Measurements from ENCODE around the gene RAB8B.

RAB8B gene

GRCh38 chr15:63306492-63307073 lies 117.2 kb downstream of the RAB8B start:
- DNase-seq (ENCODE audit: insufficient read length) = no peak
- no peak for TF ChIP-seq TAF1 (IDR thresholded peaks at IDR 0.05; ENCODE audit: borderline replicate concordance, low read depth, low read length)
- TF ChIP-seq POLR2AphosphoS5 (IDR thresholded peaks at IDR 0.05; ENCODE audit: low read depth, low read length) = no peak
- TF ChIP-seq POLR2A (IDR thresholded peaks at IDR 0.05; ENCODE audit: low read depth, low read length) = no peak
- FAIRE-seq = no peak

- DNase-seq (ENCODE audit: insufficient read length) (no peak), FAIRE-seq (no peak)
- TF ChIP-seq TAF1 (IDR thresholded peaks at IDR 0.05; ENCODE audit: borderline replicate concordance, low read depth, low read length) (no peak), POLR2AphosphoS5 (IDR thresholded peaks at IDR 0.05; ENCODE audit: low read depth, low read length) (no peak), POLR2A (IDR thresholded peaks at IDR 0.05; ENCODE audit: low read depth, low read length) (no peak)
Observed at GRCh38 chr15:63308491-63308890, 119.1 kb downstream of the RAB8B start.

GRCh38 chr15:63308947-63309346 lies 119.5 kb downstream of the RAB8B start:
- TF ChIP-seq TAF1 (IDR thresholded peaks at IDR 0.05; ENCODE audit: borderline replicate concordance, low read depth, low read length) (no peak), POLR2A (IDR thresholded peaks at IDR 0.05; ENCODE audit: low read depth, low read length) (no peak), POLR2AphosphoS5 (IDR thresholded peaks at IDR 0.05; ENCODE audit: low read depth, low read length) (no peak)
- FAIRE-seq (no peak), DNase-seq (ENCODE audit: insufficient read length) (no peak)

- TF ChIP-seq POLR2AphosphoS5 (IDR thresholded peaks at IDR 0.05; ENCODE audit: low read depth, low read length) = no peak
- no peak for TF ChIP-seq TAF1 (IDR thresholded peaks at IDR 0.05; ENCODE audit: borderline replicate concordance, low read depth, low read length)
- TF ChIP-seq POLR2A (IDR thresholded peaks at IDR 0.05; ENCODE audit: low read depth, low read length) = no peak
- DNase-seq (ENCODE audit: insufficient read length) (no peak), FAIRE-seq (no peak)
Observed at GRCh38 chr15:63310646-63311045, 121.2 kb downstream of the RAB8B start.

- DNase-seq (ENCODE audit: insufficient read length) (no peak), FAIRE-seq (no peak)
- no peak for TF ChIP-seq TAF1 (IDR thresholded peaks at IDR 0.05; ENCODE audit: borderline replicate concordance, low read depth, low read length)
- no peak for TF ChIP-seq POLR2A (IDR thresholded peaks at IDR 0.05; ENCODE audit: low read depth, low read length)
- no peak for TF ChIP-seq POLR2AphosphoS5 (IDR thresholded peaks at IDR 0.05; ENCODE audit: low read depth, low read length)
Observed at GRCh38 chr15:63312286-63312685, 122.9 kb downstream of the RAB8B start.

- TF ChIP-seq POLR2A (IDR thresholded peaks at IDR 0.05; ENCODE audit: low read depth, low read length) = no peak
- TF ChIP-seq TAF1 (IDR thresholded peaks at IDR 0.05; ENCODE audit: borderline replicate concordance, low read depth, low read length) = no peak
- no peak for TF ChIP-seq POLR2AphosphoS5 (IDR thresholded peaks at IDR 0.05; ENCODE audit: low read depth, low read length)
- no peak for DNase-seq (ENCODE audit: insufficient read length)
- no peak for FAIRE-seq
Observed at GRCh38 chr15:63313825-63314224, 124.4 kb downstream of the RAB8B start.

- DNase-seq (ENCODE audit: insufficient read length) = no peak
- no peak for FAIRE-seq
- TF ChIP-seq TAF1 (IDR thresholded peaks at IDR 0.05; ENCODE audit: borderline replicate concordance, low read depth, low read length) (no peak), POLR2AphosphoS5 (IDR thresholded peaks at IDR 0.05; ENCODE audit: low read depth, low read length) (no peak), POLR2A (IDR thresholded peaks at IDR 0.05; ENCODE audit: low read depth, low read length) (no peak)
Observed at GRCh38 chr15:63314409-63314808, 125.0 kb downstream of the RAB8B start.

Data from GM12892 (cell line).